DND-41 (cell line): ENCODE measurements around the gene SLC7A1.

Source experiments
- CTCF ChIP-seq: IDR thresholded peaks from 2 replicates; pipeline ENCODE4 v1.5.1; 2012; ENCODE audit warnings: borderline replicate concordance, low read length, moderate library complexity, mild to moderate bottlenecking; ENCODE audit not compliant: poor library complexity, severe bottlenecking; ENCODE audit errors: extremely low read depth
- EZH2 ChIP-seq: IDR thresholded peaks from 3 replicates; pipeline ENCODE4 v1.6.1; 2012; ENCODE audit warnings: borderline replicate concordance, low read depth, mild to moderate bottlenecking, moderate library complexity, low read length, inconsistent platforms; ENCODE audit not compliant: severe bottlenecking

- no peak for TF ChIP-seq CTCF
- TF ChIP-seq EZH2, result no peak
Measured at GRCh38 chr13:29516012-29516411, 79.5 kb downstream of the SLC7A1 start.
